GM10266 (cell line): Measurements from ENCODE around the gene MESP2.

Experiments used
- DNase-seq: peaks from one replicate; pipeline ENCODE4 v3.0.0; 2012; ENCODE audit errors: extremely low spot score
- TF ChIP-seq, protein P1 (sequence below): IDR thresholded peaks from 2 replicates; pipeline ENCODE4 v1.5.1; 2012; ENCODE audit warnings: mild to moderate bottlenecking, low read depth; ENCODE audit not compliant: control insufficient read depth, insufficient read depth; ENCODE audit errors: missing control alignments

The MESP2 gene

DNA sequence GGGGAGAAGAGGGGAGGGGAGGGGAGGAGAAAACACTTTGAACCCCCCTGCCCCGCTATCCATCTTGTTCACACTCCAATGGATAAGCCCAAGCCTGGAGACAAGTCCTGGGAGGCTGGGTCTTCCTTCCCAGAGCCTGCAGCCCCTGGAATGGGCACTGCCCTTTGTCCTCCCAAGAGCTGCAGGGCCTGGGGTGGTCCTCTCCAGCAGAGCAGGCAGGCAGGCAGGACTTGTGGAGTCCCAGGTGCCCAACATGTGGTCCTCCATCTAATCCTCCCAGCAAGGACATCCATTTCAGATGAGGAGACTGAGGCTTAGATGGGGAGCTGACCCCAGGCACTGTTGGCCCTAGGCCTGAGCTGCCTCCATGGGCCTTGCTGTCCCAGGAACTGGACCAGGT is 10.4 kb upstream of the MESP2 start:
- TF ChIP-seq, protein P1, sequence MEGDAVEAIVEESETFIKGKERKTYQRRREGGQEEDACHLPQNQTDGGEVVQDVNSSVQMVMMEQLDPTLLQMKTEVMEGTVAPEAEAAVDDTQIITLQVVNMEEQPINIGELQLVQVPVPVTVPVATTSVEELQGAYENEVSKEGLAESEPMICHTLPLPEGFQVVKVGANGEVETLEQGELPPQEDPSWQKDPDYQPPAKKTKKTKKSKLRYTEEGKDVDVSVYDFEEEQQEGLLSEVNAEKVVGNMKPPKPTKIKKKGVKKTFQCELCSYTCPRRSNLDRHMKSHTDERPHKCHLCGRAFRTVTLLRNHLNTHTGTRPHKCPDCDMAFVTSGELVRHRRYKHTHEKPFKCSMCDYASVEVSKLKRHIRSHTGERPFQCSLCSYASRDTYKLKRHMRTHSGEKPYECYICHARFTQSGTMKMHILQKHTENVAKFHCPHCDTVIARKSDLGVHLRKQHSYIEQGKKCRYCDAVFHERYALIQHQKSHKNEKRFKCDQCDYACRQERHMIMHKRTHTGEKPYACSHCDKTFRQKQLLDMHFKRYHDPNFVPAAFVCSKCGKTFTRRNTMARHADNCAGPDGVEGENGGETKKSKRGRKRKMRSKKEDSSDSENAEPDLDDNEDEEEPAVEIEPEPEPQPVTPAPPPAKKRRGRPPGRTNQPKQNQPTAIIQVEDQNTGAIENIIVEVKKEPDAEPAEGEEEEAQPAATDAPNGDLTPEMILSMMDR, result no peak

DNA sequence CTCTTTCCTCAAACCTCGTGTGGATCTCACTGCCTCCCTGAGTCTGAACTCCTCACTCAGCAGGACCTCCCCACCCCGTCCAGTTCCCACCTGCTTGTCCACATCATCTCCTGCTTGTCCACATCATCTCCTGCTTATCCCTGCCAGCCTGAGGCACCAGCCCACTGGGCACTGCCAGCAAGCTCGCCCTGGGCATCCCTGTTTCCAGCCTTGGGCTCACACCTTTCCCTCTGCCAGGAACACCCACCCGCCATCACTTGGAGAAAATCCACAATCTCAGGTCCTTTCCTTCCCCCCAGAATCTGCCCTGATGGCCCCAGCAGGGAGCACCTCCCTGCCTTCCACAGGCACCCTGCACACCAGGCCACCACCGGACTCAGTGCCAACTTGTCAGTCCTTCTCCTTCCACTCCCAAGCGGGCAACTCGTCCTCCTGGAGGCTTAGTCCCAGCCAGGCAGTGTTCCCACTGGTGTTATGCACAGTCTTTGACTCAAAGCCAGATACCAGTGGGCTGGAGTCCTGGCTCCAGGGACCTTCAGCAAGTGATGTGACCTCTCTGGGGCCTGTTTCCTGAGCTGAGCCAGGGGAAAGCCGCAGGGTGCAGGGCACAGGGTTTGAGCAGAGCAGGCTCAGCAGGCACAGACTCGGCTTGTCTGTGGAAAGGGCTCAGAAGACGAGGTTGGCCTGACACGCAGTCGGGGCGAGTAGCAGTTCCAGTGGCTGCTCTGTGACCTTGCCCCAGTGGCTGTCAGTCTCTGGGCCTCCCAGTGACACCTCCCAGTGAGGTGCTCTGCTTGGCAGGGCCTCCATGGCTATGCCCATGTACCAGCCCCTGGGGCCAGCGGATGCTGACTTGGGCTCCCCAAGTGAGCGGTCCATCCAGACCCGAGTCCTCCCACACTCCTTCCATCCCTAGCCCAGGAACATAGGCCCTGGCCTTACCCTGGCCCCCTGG is 9.5 kb upstream of the MESP2 start:
- DNase-seq, result no peak
- TF ChIP-seq, protein P1, result no peak

More for the DNA sequence above, 10.4 kb upstream of the MESP2 start:
- DNase-seq, result no peak

DNA sequence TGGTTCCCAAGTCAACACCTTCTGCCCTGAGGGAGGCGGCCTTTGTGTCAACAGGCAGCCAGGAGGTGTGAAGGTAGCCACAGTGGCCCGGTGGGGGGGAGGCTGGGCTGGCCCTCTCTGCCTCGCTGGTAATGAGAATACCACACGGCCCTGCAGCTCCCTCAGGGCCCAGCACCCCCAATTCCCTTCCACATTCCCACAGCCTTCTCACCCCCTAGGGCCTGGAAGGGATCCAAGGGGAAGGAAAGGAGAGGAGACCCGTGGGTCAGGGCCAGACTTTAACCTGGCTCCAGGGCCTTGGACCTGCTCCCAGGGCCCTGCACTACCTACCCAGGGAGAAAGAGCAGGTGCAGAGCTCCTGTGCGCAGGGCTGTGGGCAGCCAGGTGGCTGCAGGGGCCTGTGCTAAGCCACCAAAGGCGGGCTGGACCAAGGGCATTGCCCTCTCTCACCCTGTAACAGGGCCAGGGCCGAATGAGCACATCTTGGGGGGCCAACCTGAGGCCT is 8.7 kb upstream of the MESP2 start:
- no peak for DNase-seq
- TF ChIP-seq, protein P1, result no peak

DNA sequence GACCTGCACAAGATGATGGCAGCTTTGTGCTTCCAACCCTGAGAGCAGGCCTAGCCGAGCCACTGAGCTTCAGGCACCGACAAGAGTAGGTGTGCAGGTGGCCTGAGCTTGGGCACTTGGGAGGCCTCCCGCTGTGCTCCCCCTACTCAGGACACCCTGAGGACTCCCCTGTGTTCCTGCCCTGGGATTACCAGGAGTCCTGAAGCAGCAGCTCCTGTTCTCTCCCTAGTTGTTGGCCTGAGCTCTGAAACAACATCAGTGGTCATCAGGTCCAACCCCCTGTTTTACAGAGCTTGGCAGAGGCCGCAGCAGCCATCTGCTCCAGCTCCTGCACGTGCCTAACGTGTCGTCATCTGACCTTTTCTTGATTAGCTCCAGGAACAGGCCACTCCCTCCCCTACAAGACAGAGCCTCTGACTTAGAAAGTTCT is 8.0 kb upstream of the MESP2 start:
- DNase-seq, result no peak
- TF ChIP-seq, protein P1, result no peak

DNA sequence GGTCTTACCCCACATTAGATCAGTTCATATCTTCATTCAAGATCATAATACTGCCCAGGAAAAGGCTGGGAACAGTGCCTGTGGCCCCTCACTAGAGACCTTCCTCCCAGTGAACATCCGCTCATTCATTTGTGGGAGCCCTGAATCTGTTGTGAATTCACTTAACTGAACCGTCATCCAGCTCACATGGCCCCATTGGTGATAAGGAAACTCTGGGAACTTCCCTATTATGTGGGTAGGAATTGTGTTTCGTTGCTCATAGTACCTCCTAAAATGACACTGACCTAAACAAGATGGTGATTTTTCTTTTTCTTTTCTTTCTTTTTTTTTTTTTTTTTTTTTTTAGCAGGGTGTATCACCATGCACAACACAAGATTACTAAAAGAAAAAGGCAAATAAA is 6.8 kb upstream of the MESP2 start:
- TF ChIP-seq, protein P1, result no peak
- no peak for DNase-seq

DNA sequence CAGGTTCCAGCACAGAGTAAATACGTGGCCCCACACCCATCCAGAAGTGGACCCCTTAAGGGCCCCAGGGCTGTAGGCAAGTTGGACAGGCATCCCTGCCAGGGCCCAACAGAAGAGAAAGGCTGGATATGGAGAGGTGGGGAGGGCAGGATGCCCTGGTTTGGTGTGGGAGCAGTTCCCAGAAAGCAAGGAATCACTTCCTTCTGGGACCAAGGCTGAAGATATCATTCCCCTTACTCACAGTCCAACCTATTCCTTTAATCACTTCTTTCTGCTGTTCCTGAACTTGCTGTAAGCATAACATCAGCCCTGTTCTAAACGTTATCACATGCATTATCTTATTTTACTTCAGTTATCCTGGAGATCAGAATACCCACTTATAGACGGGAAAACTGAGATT is 6.1 kb upstream of the MESP2 start:
- no peak for DNase-seq
- TF ChIP-seq, protein P1, result no peak
